Hematopoietic multipotent progenitor cell treated with erythropoietin and hydrocortisone succinate and interleukin-3 and kit ligand, for 15 days (in vitro differentiated cells): ENCODE data around the gene C2orf78.
A peak's percentile ranks its signal among the peaks of the same experiment; 100 is the strongest.
"Not testable (repeated sequence)": the region's sequence is repeated elsewhere in the genome, so short reads cannot be mapped to it uniquely, and the experiment has no call there.

ENCODE experiments used
- DNase-seq: peaks from one replicate; pipeline ENCODE4 v3.0.0-alpha.2; 2015; ENCODE audit warnings: low spot score

The C2orf78 gene, protein sequence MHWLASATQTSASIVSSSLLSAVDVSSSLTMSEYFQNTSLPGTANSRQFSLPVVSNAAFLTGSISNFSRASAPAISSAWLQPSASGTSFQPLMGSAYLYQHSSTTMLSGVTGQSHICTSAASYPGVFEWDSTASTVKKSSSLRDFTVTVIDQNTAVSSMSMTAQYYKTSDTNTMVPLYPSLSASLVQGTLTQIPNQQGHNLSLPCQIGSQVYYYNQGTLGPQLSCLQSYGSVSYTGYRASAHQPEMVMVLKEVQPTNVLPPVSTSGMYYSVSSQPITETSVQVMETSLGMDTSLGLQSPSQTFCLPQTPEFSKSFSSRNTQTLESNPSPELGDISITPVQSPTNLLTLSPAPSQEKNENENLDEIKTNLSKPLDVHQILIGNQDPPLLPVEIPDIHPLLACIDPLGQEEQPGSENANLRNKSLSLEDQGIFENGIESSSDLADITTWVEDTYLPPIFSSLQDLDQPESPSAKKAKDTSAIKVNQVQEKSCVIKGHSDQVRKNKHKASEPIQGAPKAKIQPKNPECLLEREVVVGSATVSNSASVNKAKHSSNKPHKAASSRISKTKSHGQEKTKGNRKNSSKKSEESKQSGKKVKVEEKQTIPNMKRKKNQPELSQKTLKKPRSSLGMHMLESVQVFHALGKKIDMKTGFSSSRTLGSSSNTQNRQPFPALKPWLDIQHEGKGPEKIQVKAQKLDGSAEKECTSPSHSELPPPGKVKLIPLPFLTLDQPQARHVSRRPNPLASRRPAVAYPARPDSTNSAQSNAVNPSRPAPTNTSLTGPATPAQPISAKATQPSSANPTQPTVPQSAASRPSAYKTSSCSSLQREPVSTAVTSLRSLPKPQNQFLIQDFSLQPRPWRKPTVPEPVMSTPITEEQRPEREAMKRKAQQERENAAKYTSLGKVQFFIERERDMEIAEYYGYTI

DNA sequence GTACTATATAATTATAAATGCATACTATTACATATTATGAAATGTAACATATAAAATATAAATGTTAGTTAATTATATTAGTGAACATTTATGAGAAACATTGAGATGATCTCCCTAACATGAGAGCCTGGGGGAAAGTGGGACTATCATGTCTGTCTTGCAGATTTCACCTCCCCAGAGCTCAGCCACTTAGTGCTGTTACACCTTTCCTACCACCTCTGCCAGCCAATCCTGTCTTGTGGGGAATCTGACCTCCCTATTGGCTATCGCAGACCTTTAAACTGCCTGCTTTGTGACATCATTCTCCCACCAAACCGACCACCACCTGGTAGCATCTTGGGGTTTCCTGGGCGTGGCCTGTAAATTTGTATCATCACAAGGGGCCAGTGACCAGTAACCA, at the start of gene C2orf78:
Gene C2orf78, plus strand, starts transcription at position 301 of the 400 bp plus-strand sequence. CDS start 127 bp downstream, outside the sequence.
- DNase-seq = not testable (repeated sequence)

DNA sequence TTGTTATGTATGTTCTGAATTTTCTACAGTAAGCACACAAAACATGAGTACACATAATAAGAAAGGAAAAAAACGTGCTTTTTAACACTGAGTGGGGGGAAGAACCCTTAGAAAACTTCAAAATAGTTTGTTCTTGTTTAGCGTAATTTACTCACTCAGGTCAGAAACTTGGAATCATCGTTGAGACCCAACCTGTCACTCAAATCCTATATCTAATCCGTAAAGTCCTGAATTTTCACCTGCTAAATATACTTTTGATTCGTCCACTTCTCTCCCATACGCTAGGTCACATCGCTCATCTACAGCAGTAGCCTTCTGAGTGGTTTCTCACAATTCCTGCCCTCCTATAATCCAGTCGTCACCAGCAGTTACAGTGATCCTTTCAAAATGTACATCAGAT, 47.6 kb upstream of the C2orf78 start:
- no peak for DNase-seq

DNA sequence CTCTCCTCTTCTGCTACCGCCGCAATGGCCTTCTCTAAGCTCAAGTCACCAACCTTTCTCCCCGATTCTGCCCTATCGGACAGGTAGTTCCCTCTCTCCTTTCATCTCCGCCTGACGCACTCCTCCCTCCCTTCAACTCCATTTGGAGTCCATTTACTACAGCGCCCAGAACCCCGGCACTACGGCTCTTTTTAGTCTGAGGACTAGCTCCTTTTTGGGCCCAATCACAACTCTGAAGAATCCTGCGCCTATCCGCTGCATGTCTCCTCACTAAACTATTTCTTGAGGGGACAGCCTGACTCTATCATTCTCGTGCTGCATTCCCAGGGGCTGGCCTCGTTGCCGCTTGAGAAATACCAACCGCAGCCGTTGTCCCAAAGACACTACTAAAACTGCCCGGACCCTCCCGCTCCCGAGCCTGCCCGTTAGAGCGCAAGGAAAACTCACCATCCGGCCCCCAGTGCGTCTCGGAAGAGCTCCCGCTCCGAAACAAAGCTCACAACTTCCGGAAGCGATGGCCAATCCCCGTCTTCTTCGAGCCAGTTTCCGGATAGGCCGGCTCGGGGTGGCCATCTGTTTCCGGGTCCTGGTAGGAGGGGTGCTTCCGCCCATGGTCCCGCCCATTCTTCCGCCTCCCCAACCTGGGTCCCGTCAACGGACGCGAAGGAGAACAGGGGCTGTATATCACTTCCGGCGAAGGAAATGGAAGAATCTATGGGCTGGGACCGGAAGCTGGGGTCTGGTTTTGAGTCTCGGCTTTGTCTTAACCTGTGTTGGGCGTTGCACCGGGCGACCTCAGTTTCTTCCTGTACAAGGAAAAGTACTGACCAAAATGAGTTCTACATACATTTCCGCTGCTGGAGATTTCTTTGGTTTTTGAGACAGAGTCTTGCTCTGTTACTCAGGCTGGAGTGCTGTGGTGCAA, 46.9 kb upstream of the C2orf78 start, which contains the start of gene TPRKB:
Gene TPRKB, minus strand, starts transcription at position 491 of the 925 bp plus-strand sequence. CDS start 2,776 bp downstream, outside the sequence.
- peak; percentile 92 for DNase-seq

DNA sequence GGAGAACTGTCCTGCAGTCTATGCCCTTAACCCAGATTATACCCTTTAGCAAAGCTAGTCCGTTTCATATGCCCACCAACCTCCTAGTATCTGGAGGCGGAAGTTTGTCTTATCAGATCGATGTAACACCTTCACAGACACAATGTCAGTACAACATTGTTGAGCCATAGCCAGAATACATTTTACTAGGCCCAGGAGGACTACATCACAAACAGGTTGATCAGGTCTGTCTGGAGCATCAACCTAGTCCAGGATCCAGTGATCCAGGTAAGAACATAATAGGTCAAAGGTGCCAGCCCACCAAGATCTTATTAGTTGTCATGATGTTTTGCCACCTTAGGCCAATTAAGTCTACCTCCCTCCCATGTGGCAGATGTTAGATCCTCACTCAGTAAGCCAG, 44.9 kb upstream of the C2orf78 start:
- DNase-seq = no peak

DNA sequence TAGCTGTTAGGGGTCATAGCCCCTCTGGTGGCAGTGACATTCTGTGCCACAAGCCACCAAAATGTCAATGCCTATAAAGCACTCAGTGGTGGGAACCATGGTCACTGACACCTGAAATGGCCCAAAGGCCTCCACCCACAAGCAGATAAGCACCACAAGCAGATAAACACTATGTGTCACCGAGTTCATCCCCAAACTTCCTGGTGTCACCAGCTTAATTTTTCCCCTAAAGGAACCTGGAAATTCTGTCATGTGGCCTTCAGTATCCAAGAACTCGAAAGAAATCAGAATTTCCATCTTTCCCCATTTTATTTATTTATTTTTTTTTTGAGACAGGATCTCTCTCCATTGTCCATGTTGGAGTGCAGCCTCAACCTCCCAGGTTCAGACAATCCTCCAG, 43.2 kb upstream of the C2orf78 start:
- DNase-seq = no peak

DNA sequence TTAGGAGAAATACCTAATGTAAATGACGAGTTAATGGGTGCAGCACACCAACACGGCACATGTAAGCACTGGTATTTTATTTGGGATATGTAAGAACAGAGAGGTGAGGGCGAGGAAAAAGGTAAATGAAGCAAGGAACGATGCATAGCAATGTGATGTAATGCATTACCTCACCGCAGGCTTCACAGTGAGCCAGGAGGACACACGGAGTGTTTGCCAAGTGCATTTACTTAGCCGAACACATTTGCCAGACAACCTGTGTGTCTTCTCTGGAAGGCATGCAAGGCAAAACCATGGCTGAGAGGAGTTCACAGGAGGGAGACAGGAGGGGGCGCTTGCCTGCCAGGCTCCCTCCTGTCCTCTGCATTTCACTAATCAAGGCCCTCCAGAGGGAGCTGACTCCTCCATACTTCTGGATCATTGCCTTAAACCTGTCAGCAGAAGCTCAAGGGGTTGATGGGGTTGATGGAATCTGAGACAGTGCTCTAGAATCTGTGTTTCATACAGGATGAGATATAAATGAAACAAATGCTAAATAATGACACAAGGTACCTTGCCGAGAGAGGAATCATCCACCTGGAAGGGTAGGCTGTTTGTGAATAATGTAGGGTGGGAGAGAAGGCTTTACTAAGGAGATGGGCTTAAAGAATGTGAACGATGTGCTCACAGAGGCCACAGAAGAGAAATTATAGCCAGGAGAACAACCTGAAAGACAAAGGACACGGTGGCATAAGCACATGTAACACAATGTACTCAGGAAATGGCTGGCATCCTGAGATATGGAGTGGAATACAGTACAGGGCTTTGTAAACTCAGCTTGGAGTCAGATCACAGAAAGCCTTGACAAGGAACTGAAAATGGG, 37.7 kb upstream of the C2orf78 start:
- DNase-seq = no peak

DNA sequence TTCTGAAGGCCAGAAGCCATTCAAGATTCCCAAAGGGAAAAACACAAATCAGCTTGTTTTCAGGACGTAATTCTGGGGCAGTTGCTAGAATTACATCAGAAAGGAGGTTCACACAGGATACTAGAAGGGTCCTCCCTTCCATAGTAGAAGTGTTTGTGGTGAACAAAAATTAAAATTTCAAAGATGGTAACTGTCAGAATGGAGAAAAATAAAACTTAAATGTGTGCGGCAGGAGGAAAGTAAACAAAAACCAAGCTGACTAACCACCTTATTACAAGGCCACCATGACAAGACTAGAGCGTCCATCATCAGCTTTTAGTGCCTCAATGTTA, 37.1 kb upstream of the C2orf78 start:
- no peak for DNase-seq

DNA sequence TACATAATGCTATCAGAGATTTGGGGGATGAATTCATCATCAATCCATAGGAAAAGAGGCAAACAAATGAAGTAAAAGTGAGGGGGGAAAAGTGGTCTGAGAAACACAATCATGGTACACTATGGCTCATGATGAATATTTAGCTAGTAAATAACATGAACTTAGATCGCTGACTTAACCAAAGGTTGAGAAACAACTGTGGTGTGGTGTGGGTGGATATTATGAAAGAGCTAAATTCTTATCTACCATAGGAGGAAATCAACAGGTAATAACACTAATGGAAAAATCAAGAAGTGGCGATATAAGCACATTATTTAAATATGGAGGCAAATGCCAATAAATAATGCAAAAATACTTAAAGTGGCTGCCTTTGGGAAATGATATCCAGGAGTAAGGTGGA, 34.7 kb upstream of the C2orf78 start:
- DNase-seq = no peak

DNA sequence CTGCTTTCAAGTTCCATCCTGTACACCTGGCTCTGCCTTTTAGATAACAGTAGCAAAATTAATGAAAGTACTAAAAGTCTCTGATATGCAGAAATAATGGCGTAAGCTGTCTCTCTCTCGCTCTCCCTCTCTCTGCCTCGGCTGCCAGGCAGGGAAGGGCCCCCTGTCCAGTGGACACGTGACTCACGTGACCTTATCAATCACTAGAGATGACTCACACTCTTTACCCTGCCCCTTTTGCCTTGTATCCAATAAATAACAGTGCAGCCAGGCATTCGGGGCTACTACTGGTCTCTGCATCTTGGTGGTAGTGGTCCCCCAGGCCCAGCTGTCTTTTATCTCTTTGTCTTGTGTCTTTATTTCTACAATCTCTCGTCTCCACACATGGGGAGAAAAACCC, 29.7 kb upstream of the C2orf78 start:
- DNase-seq = not testable (repeated sequence)

DNA sequence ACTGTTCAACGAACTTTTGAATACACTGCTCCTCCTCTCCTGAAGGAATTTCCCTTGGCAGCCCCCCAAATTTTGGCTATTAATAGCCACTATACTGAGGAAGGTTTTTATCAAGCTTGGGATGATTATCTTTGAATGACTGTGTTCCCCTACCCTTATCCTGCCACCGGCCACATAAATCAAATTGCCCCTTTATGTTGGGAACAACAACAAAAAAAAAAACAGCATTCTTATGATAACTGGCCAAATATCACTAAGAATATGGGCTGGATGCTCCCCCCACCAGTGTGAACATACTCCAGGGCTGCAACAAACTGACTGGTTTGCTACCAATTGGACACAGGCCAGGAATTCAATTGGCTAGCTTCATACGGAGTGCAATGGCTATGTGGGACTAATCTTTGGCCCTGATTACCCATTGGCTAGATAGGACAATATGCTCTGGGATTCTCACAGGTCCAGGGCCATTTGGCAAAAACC, 24.7 kb upstream of the C2orf78 start:
- no peak for DNase-seq

DNA sequence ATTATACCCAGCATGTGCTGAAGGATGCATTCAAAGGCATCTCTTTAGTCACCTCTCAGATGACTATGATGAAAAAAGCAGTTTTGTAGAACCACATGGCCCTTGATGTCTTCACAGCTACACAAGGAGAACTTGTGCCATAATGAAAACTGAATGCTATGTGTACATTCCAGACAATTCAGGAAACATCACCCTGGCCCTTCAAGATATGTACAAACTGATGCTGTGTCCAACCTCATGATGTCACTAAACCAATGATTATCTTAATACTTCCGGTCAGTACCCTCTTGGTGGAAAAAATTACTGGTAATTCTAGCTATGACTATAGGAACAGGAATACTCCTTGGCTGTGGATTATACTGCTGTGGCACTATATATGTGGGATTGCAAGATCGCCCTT, 24.1 kb upstream of the C2orf78 start:
- DNase-seq = no peak

DNA sequence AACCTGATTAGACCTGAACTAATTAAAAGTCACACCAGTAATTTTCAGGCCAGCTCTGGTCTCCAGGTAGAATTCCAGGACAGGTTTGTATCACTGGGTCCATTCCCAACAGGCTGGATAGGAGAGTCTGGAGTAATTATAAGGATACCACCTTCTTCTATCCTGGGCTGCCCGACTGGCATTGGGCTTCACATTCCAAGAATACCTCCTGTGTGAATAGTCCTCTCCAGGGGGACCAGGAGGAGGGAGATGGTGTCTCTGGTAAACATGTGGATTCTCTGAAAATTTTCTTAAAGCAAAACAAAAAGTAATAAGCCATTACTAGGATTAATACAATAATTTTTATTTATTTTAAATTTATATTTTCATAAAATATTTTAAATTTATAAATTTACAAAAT, 21.4 kb upstream of the C2orf78 start:
- no peak for DNase-seq

DNA sequence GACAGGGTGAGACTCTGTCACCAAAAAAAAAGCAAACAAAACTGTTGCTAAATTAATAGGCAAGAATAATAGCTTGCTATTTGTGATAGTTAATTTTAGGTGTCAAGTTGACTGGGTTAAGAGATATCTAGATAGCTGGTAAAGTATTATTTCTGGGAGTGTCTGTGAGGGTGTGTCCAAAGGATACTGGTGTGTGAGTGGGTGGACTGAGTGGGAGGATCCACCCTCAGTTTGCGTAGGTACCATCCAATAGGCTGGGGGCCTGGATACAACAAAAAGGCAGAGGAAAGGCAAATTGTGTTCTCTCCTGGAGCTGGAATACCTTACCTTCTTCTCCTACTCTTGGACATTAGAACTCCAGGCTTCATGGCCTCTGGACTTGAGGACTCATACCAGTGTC, 19.0 kb upstream of the C2orf78 start:
- DNase-seq = no peak

DNA sequence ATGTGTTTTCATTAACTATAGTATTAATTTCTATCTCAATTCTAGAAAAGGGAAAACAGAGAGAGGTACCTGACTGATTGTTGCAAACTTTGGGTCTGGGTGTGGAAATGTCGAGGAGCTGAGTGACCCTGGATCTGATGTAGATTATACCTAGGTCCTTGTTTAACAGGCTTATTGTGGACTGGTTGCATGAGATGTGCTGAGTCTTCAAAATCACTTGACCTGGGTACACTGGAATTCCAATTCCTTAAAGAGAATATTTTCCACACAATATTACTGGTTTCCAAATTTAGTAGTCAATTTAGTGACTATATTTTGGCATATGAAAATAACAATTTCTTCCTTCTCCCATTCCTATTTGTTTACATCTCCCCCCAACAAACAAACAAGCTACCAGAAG, 17.6 kb upstream of the C2orf78 start:
- DNase-seq = no peak

DNA sequence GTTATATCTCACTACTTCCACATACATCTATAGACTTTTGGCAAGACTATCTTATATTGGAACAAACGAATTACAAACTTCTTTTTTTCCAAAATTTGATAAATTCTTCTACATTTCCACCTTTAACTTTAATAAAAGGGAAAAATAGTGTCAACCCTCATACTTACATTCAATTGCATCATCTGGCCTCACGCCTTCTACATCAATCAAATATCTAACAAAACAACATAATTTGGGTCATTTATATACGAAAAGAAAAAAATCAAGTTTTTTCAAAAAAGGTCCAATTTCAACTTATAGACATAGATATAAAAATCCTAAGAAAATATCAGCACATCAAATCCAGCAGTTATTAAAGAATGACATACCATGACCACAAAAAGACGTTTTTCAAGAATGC, 17.0 kb upstream of the C2orf78 start:
- no peak for DNase-seq

DNA sequence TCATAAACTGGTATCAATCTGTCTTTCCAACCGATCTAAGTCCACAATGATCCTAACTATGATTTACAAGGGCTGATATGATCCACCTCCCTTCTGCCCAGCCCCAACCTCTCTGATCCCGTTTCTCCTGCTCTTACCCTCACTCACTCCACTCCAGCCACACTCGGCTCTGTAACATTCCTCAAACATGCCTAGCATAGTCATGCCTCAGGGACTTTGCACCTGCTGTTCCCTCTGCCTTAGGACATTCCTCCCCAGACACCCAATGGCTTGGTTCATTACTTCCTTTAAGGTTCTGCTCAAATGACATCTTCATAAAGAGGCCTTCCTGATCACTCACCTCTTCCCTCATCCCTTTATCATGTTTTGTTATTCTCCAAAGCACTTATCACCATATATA, 13.3 kb upstream of the C2orf78 start:
- no peak for DNase-seq

DNA sequence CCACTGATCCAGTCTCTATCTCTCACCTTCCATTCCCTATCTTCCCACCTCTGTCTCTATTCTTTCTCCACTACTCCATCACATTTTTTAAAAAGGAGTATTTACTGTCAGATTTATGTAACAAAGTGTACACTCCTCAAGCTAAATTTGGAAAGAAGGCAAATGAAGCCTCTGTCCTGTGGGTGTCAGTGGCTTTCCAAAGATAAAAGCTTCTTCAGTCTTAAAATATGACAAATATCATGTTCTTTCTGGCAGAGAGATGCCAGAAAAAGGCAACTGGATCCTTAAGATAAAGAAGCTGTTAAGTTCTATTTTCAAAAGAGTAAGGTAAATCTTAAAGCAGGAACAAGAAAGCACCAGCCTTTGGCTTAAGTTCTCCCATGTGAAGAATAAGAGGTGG, 11.2 kb upstream of the C2orf78 start:
- DNase-seq = no peak

DNA sequence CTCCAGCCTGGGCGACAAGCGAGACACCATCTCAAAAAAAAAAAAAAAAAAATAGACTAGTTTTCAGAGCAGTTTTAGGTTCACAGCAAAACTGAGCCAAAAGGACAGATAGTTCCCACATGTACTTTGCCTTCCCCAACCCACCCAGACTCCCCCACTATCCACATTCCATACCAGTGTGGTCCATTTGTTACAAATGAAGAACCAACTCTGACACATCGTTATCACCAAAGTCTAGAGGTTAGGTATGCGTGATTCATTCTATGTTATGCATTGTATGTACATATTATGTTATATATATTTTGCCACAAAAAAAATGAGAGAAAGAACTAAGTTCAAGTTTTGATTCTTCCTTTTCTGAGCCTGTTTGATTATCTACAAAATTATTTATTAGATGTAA, 7.6 kb upstream of the C2orf78 start:
- DNase-seq = no peak

DNA sequence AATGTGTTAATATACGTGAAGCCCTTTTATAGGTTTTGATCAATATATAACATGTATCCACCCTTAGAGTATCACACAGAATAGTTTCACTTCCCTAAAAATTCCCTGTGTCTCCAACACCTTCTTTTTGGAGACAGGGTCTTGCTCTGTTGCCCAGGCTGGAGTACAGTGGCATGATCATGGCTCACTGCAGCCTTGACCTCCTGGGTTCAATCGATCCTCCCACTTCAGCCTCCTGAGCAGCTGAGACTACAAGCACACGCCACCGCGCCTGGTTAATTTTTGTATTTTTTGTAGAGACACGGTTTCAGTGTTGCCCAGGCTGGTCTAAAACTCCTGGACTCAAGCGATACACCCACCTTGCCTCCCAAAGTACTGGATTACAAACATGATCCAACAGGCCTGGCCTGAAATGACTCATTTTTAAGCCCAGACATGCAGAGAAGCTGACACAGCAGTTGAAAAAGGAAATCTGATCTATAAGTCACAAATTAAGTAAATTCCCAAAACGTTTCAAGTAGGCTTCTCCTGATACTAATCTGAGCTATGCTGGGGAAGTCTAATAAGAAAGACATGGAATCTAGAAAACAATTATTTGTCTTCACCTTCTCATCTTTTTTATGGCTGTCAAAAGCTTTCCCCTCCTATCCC, 7.0 kb upstream of the C2orf78 start:
- no peak for DNase-seq

DNA sequence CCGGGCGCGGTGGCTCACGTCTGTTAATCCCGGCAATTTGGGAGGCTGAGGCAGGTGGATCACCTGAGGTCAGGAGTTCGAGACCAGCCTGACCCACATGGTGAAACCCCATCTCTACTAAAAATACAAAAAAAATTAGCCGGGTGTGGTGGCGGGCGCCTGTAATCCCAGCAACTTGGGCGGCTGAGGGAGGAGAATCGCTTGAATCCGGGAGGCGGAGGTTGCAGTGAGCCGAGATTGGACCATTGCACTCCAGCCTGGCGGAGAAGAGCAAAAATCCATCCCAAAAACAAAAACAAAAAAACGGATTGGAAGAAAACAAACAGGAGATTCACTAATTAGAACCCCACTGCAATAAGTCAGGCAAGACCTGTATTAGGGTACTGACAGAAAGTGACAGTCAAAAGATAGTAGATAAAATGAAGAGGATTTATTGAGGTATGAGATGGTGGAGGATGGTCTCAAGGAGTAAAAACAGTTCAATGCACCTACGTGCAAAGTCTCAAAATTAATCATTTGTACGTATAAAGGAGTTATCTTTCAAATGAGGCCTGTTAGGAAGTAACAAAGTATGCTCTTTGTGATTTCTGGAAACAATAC, 5.0 kb upstream of the C2orf78 start:
- DNase-seq = not testable (repeated sequence)
